H1 (cell line): Measurements from ENCODE around the gene ARR3. TPM values are rescaled to one million over a fixed set of nuclear protein-coding genes. Genes with fewer than 3 reads are reported as not detected.

Experiments used
- CTCF ChIA-PET: fragments of 300-600 bp; sonication (Branson Sonifier 250); formaldehyde crosslinking; loops from one replicate; lab custom pipeline; 2021; ENCODE audit not compliant: partially characterized antibody; lab: Charles Lee
- POLR2A ChIA-PET: fragments of 300-600 bp; sonication (Branson Sonifier 250); formaldehyde crosslinking; loops from one replicate; lab custom pipeline; 2021; ENCODE audit warnings: inconsistent platforms; ENCODE audit not compliant: partially characterized antibody; lab: Charles Lee
- DNase-seq, 2 experiments: peaks; one replicate each; pipeline versions ENCODE4 v3.0.0 to v3.0.0-alpha.2; 2010 to 2022; ENCODE audit warnings: low spot score in 2 of 2, low read depth in 1 of 2, mixed read lengths in 1 of 2
- FAIRE-seq: peaks from 2 replicates; lab custom pipeline; 2011; peaks lifted over from hg19 to GRCh38; lab: Jason Lieb, UNC
- H2AFZ ChIP-seq: 2 replicates; pipeline ENCODE4 v1.8.1; 2012; ENCODE audit warnings: low read length, inconsistent platforms
- H2AK5ac ChIP-seq: 2 replicates; pipeline ENCODE4 v1.6.1; 2013; ENCODE audit warnings: low read depth, low read length
- H2BK120ac ChIP-seq: replicated peaks from 2 replicates; pipeline ENCODE3; 2013; ENCODE audit warnings: low read depth, low read length, inconsistent platforms
- H2BK12ac ChIP-seq: 2 replicates; pipeline ENCODE4 v1.6.1; 2013; ENCODE audit warnings: low read depth, low read length
- H2BK15ac ChIP-seq: 2 replicates; pipeline ENCODE4 v1.6.1; 2013; ENCODE audit warnings: low read length
- H2BK20ac ChIP-seq: 2 replicates; pipeline ENCODE4 v1.6.1; 2013; ENCODE audit warnings: low read length
- H2BK5ac ChIP-seq: 2 replicates; pipeline ENCODE4 v1.6.1; 2013; ENCODE audit warnings: low read depth, low read length
- H3K14ac ChIP-seq: 2 replicates; pipeline ENCODE4 v1.6.1; 2013; ENCODE audit warnings: inconsistent platforms; ENCODE audit not compliant: insufficient read length
- H3K18ac ChIP-seq: 2 replicates; pipeline ENCODE4 v1.6.1; 2013; ENCODE audit warnings: low read length; ENCODE audit errors: extremely low read depth
- H3K23ac ChIP-seq: 2 replicates; pipeline ENCODE4 v1.6.1; 2013; ENCODE audit warnings: inconsistent platforms; ENCODE audit not compliant: insufficient read length
- H3K23me2 ChIP-seq: 2 replicates; pipeline ENCODE4 v1.6.1; 2013; ENCODE audit warnings: low read depth, low read length
- H3K27ac ChIP-seq: 2 replicates; pipeline ENCODE4 v1.6.1; 2011; ENCODE audit warnings: low read depth, low read length, inconsistent platforms
- H3K27me3 ChIP-seq, 4 experiments: replicated peaks in 1 of 4; 1 replicate in 1 of 4; 2 replicates in 3 of 4; pipeline versions ENCODE4 v1.6.1 to v1.8.1; 2011 to 2013; ENCODE audit warnings: low read length in 3 of 4, mild to moderate bottlenecking in 3 of 4, inconsistent platforms in 2 of 4, mixed read lengths in 2 of 4, moderate library complexity in 1 of 4; ENCODE audit not compliant: control insufficient read depth in 3 of 4, insufficient read depth in 3 of 4; ENCODE audit errors: extremely low read depth in 1 of 4
- H3K36me3 ChIP-seq, 4 experiments: 2 replicates each; pipeline versions ENCODE4 v1.6.1 to v1.8.1; 2011 to 2013; ENCODE audit warnings: mild to moderate bottlenecking in 4 of 4, low read length in 3 of 4, moderate library complexity in 2 of 4, control low read depth in 1 of 4, inconsistent platforms in 1 of 4; ENCODE audit not compliant: insufficient read depth in 4 of 4, control insufficient read depth in 2 of 4
- H3K4ac ChIP-seq: replicated peaks from 2 replicates; pipeline ENCODE3; 2013; ENCODE audit warnings: low read length, low read depth, mixed read lengths, inconsistent platforms; ENCODE audit not compliant: insufficient read length
- H3K4me1 ChIP-seq, 4 experiments: replicated peaks in 1 of 4; 1 replicate in 1 of 4; 2 replicates in 3 of 4; pipeline versions ENCODE4 v1.6.1 to v1.8.1; 2011 to 2013; ENCODE audit warnings: low read length in 3 of 4, inconsistent platforms in 2 of 4, mixed read lengths in 1 of 4; ENCODE audit not compliant: insufficient read depth in 4 of 4, control insufficient read depth in 3 of 4
- H3K4me2 ChIP-seq, 2 experiments: 2 replicates each; pipeline versions ENCODE4 v1.6.1 to v1.8.1; 2011 to 2013; ENCODE audit warnings: low read depth in 2 of 2, low read length in 2 of 2, control low read depth in 1 of 2, inconsistent platforms in 1 of 2, mild to moderate bottlenecking in 1 of 2; ENCODE audit not compliant: insufficient read depth in 1 of 2
- H3K4me3 ChIP-seq, 4 experiments: fragments of 200-600, 300-600 bp in 1 of 4; sonication (generic), shearing (Covaris generic), sonication (Bioruptor Twin) in 1 of 4; 2 replicates each; pipeline versions ENCODE4 v1.5.1 to v1.8.1; 2011 to 2016; ENCODE audit warnings: low read length in 4 of 4, low read depth in 3 of 4, control low read depth in 2 of 4, inconsistent platforms in 2 of 4, mild to moderate bottlenecking in 2 of 4, mixed read lengths in 1 of 4, moderate library complexity in 1 of 4; ENCODE audit not compliant: insufficient read depth in 2 of 4; ENCODE audit errors: extremely low read depth in 1 of 4
- H3K56ac ChIP-seq: replicated peaks from 2 replicates; pipeline ENCODE3; 2013; ENCODE audit warnings: low read depth, mild to moderate bottlenecking, mixed read lengths, low read length, inconsistent platforms; ENCODE audit not compliant: insufficient read length
- H3K79me1 ChIP-seq: 2 replicates; pipeline ENCODE4 v1.6.1; 2013; ENCODE audit warnings: low read depth, low read length, control low read depth
- H3K79me2 ChIP-seq, 2 experiments: 2 replicates each; pipeline versions ENCODE4 v1.6.1 to v1.8.1; 2012 to 2013; ENCODE audit warnings: low read length in 2 of 2, mild to moderate bottlenecking in 2 of 2, inconsistent platforms in 1 of 2; ENCODE audit not compliant: insufficient read depth in 2 of 2, control insufficient read depth in 1 of 2
- H3K9ac ChIP-seq, 4 experiments: replicated peaks in 1 of 4; 1 replicate in 1 of 4; 2 replicates in 3 of 4; pipeline versions ENCODE4 v1.6.1 to v1.8.1; 2011 to 2013; ENCODE audit warnings: low read depth in 3 of 4, low read length in 3 of 4, control low read depth in 2 of 4, mild to moderate bottlenecking in 2 of 4, moderate library complexity in 2 of 4, inconsistent platforms in 1 of 4; ENCODE audit errors: extremely low read depth in 1 of 4
- H3K9me3 ChIP-seq, 2 experiments: 2 replicates each; pipeline versions ENCODE4 v1.6.1 to v1.8.1; 2012 to 2013; ENCODE audit warnings: mild to moderate bottlenecking in 2 of 2, moderate library complexity in 2 of 2, control low read depth in 1 of 2, inconsistent platforms in 1 of 2, low read depth in 1 of 2, low read length in 1 of 2, mixed read lengths in 1 of 2; ENCODE audit not compliant: insufficient read depth in 2 of 2
- H4K20me1 ChIP-seq, 2 experiments: replicated peaks in 1 of 2; 2 replicates each; pipeline versions ENCODE3 to v1.8.1; 2011 to 2013; ENCODE audit warnings: inconsistent platforms in 2 of 2, low read length in 2 of 2, mild to moderate bottlenecking in 1 of 2; ENCODE audit not compliant: insufficient read depth in 2 of 2, control insufficient read depth in 1 of 2
- H4K5ac ChIP-seq: 2 replicates; pipeline ENCODE4 v1.6.1; 2013; ENCODE audit warnings: low read length, low read depth, mixed read lengths, inconsistent platforms; ENCODE audit not compliant: insufficient read length
- H4K8ac ChIP-seq: 2 replicates; pipeline ENCODE4 v1.8.0; 2013; ENCODE audit warnings: mild to moderate bottlenecking, moderate library complexity, low read length, inconsistent platforms; ENCODE audit not compliant: insufficient read depth; ENCODE audit errors: extremely low read depth
- H4K91ac ChIP-seq: replicated peaks from 2 replicates; pipeline ENCODE3; 2013; ENCODE audit warnings: low read length, mixed read lengths, inconsistent platforms; ENCODE audit not compliant: insufficient read length
- BRCA1 ChIP-seq: IDR thresholded peaks from 2 replicates; pipeline ENCODE4 v1.6.1; 2012; ENCODE audit warnings: low read depth, low read length, improper control_type of control experiment
- CHD1 ChIP-seq: IDR thresholded peaks from 2 replicates; pipeline ENCODE4 v1.6.1; 2012; ENCODE audit warnings: low read depth, low read length, improper control_type of control experiment
- KDM5A ChIP-seq: fragments of 200-600 bp; IDR thresholded peaks from 2 replicates; pipeline ENCODE4 v1.7.1; 2012; ENCODE audit warnings: mild to moderate bottlenecking, low read length, inconsistent platforms, mixed read lengths
- RBBP5 ChIP-seq: IDR thresholded peaks from 2 replicates; pipeline ENCODE4 v1.7.1; 2012; ENCODE audit warnings: low read depth, mild to moderate bottlenecking, inconsistent platforms, low read length, moderate library complexity, borderline replicate concordance
- long read RNA-seq, 2 experiments: library from RNA in 1 of 2; library from capped mRNA in 1 of 2; stranded (forward); transcript quantifications; one replicate each; pipeline ENCODE4 v2.0.0, GENCODE V29; 2021; ENCODE audit warnings: inconsistent platforms in 1 of 2
- polyA minus RNA-seq, 3 experiments: library from RNA; depleted of rRNA, polyadenylated mRNA; stranded (reverse); fragments of >200 nt; gene quantifications; 1 replicate in 2 of 3; 2 replicates in 1 of 3; pipeline ENCODE4 v1.2.3, GENCODE V29; 2011
- polyA plus RNA-seq, 7 experiments: library from polyadenylated mRNA; depleted of rRNA in 3 of 7; stranded (reverse) in 5 of 7; unstranded in 2 of 7; fragments of >200 nt in 5 of 7; fragments of 200-250 nt in 2 of 7; gene quantifications; 1 replicate in 5 of 7; 2 replicates in 1 of 7; 4 replicates in 1 of 7; pipeline versions ENCODE4 v1.2.1 to v1.2.3, GENCODE V29; 2011 to 2013; ENCODE audit warnings: missing spikeins in 2 of 7, mixed read lengths in 2 of 7
- total RNA-seq: library from RNA; stranded (reverse); fragmentation: NEBNext Ultra II Directional; extraction: Animal tissue kit (Norgen Biotek cat#: 25700); gene quantifications from 2 replicates; pipeline ENCODE4 v1.2.1, GENCODE V29; 2021

Gene ARR3
- total RNA-seq (not detected in 2 replicates), polyA plus RNA-seq (2011; rRNA removed) (not detected in 2 replicates), polyA minus RNA-seq (2011; rRNA and poly(A)+ RNA removed) (not detected in 2 replicates)
- not detected for polyA plus RNA-seq (2011; cell fraction: cytosol; rRNA removed)
- polyA plus RNA-seq (2011; cell fraction: nucleus; rRNA removed): not detected
- polyA plus RNA-seq (2012, experiment 1 of 2): not detected in 4 replicates
- polyA plus RNA-seq (2012, experiment 2 of 2): not detected
- not detected for polyA plus RNA-seq (2013, experiment 1 of 2)
- polyA plus RNA-seq (2013, experiment 2 of 2): not detected
- not detected for polyA minus RNA-seq (2011; cell fraction: cytosol; rRNA and poly(A)+ RNA removed)
- polyA minus RNA-seq (2011; cell fraction: nucleus; rRNA and poly(A)+ RNA removed): not detected
- long read RNA-seq, experiment 1: 0 reads
- long read RNA-seq, experiment 2: 0 reads

DNA sequence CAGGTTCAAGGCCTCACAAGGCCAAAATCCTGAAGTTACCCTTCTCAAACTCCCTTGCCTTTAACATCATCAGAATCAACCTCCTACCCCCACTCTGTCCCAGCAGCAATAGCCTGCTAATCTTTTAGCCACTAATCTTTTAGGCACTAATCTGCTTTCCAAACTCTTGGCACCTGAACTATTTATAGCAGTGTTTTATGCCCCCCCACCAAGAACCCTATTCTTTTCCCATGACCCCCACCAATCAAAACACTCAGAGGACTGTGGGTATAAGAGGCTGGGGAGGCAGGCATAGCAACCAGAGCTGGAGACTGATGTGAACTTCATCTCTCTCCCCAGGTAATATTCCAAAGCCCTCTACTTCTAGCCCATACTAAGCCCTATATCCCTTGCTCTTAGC is at the start of gene ARR3:
ARR3 (plus strand) TSS at position 301 of the 400 bp plus-strand sequence. CDS start 1,052 bp downstream, outside the sequence.
- Histone ChIP-seq H2AK5ac (no peak within 1 kb of the TSS), H3K79me2 (no peaks in the 10 kb centered on the region), H4K5ac (no peak within 1 kb of the TSS), H3K14ac (no peak within 1 kb of the TSS), H2BK15ac (no peak within 1 kb of the TSS), H3K23ac (no peak within 1 kb of the TSS), H3K18ac (no peak within 1 kb of the TSS), H2BK12ac (no peak within 1 kb of the TSS), H3K36me3 (no peaks in the 10 kb centered on the region), H3K4me2 (no peak within 1 kb of the TSS), H2BK5ac (no peak within 1 kb of the TSS), H2AFZ (no peak within 1 kb of the TSS), H3K9ac (no peak within 1 kb of the TSS), H2BK20ac (no peak within 1 kb of the TSS), H3K4me1 (no peaks in the 10 kb centered on the region), H3K56ac (no peak within 1 kb of the TSS), H3K79me1 (no peaks in the 10 kb centered on the region), H4K20me1 (no peaks in the 10 kb centered on the region), H3K4ac (no peak within 1 kb of the TSS), H4K8ac (no peak within 1 kb of the TSS), H2BK120ac (no peak within 1 kb of the TSS), H3K4me3 (no peak within 1 kb of the TSS), H4K91ac (no peak within 1 kb of the TSS), H3K9me3 (no peaks in the 10 kb centered on the region), H3K27me3 (no peaks in the 10 kb centered on the region), H3K27ac (no peak within 1 kb of the TSS), H3K23me2 (no peaks in the 10 kb centered on the region; the same call in 1 of the 2 replicates)
- ChIA-PET POLR2A (no interaction called here), CTCF (no interaction called here)
- DNase-seq (no peak), FAIRE-seq (no peak)
- TF ChIP-seq RBBP5: no peak
- no peak for TF ChIP-seq KDM5A
- TF ChIP-seq BRCA1: no peak
- no peak for TF ChIP-seq CHD1
